ENCODE measurements around the gene ZMAT5. TPM values are rescaled to one million over a fixed set of nuclear protein-coding genes. Genes with fewer than 3 reads are reported as not detected.

ZMAT5 gene
- total and polyA plus RNA-seq, 2 of the 13 experiments (the other 11 are each of a cell fraction or from before 2014, with no cell fraction given): 20.7 to 27.8 TPM

DNA sequence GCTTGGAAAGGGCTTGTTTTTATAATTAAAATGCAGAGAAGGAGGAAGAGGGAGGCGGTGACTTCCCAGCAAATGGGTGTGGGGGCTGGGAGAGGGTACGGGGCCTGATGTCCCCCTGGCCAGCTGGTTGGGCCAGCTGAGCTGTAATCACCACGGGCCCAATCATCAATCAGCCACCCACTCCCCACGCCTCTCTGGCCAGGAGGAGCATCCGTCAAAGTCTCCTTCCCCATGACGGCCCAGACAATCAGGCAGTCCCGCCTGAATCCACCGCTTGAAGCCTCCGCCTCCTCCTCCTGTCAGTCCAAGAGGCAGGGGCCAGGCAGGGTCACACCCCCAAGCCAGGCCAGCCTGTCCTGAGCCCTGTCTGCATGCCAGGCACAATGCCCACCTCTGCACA, 60.3 kb downstream of the ZMAT5 start:
- H3K9me3 ChIP-seq (ENCODE audit: low read length): no peaks in the 10 kb centered on the region
- in situ Hi-C loops (cut with HindIII; ENCODE audit: extremely low pct_ligation_motif_present, low pct_unique_long_range_greater_than_20kb) (loop anchor here (10.0 kb wide), 1 partner anchor 378 kb away; the partner anchor contains the start of gene HORMAD2), intact Hi-C loops (cut with micrococcal nuclease; ENCODE audit: unreplicated experiment) (no loop called here)
- H3K4me2 ChIP-seq (ENCODE audit: low read depth, low read length): no peak overlapping the region
- H4K20me1 ChIP-seq (ENCODE audit: insufficient read depth, low read length): no peaks in the 10 kb centered on the region
- no peak overlapping the region for H2AFZ ChIP-seq (ENCODE audit: low read length)
- no peak overlapping the region for H3K9ac ChIP-seq (ENCODE audit: insufficient read depth, low read depth, low read length)
- no peak for ATAC-seq
- ChIA-PET POLR2A (no interaction called here), CTCF (ENCODE audit: low intra/inter-chr PET ratio, low total read pairs) (no interaction called here)
- FAIRE-seq: no peak
- DNase-seq (ENCODE audit: low spot score): no peak
- 9% methylated on average over 6 of the region's 9 CpGs for WGBS (ENCODE audit: low lambda C conversion rate)
- TF ChIP-seq ZNF687 (CRISPR knock-in tag; IDR thresholded peaks at IDR 0.05) (peak; percentile 17; the same call in 1 of the 2 replicates), NPAS2 (CRISPR knock-in tag; IDR thresholded peaks at IDR 0.05; ENCODE audit: borderline replicate concordance) (no peak)
- no peaks in the 10 kb centered on the region for H3K79me2 ChIP-seq (ENCODE audit: insufficient read depth, low read length)
- no TSS peak for BruUV-seq (replicated peaks)
- no peak overlapping the region for H3K4me3 ChIP-seq (replicated peaks in 1 of 3; ENCODE audit: insufficient read depth in 1 of 3, low read depth in 2 of 3, low read length in 3 of 3)
- H3K27me3 ChIP-seq (ENCODE audit: control insufficient read depth in 1 of 2, insufficient read depth in 2 of 2, low read length in 2 of 2): peaks cover 11 to 59% of the 10 kb centered on the region in 2 experiments
- peaks cover 35% of the 10 kb centered on the region for H3K4me1 ChIP-seq (ENCODE audit: insufficient read depth, low read length)
- H3K36me3 ChIP-seq (replicated peaks in 1 of 2; ENCODE audit: control insufficient read depth in 1 of 2, insufficient read depth in 2 of 2, low read length in 2 of 2): no peaks in the 10 kb centered on the region
- H3K27ac ChIP-seq (ENCODE audit: extremely low read length, insufficient read depth, low read length): no peak overlapping the region

GRCh38 chr22:29705651-29706050, 61.2 kb downstream of the ZMAT5 start:
- Histone ChIP-seq H3K4me2 (ENCODE audit: low read depth, low read length) (no peak overlapping the region), H3K9ac (ENCODE audit: insufficient read depth, low read depth, low read length) (no peak overlapping the region), H3K9me3 (ENCODE audit: low read length) (no peaks in the 10 kb centered on the region), H3K36me3 (replicated peaks in 1 of 2; ENCODE audit: control insufficient read depth in 1 of 2, insufficient read depth in 2 of 2, low read length in 2 of 2) (no peaks in the 10 kb centered on the region), H3K4me1 (ENCODE audit: insufficient read depth, low read length) (peaks cover 43% of the 10 kb centered on the region), H2AFZ (ENCODE audit: low read length) (no peak overlapping the region), H3K27ac (ENCODE audit: extremely low read length, insufficient read depth, low read length) (no peak overlapping the region), H4K20me1 (ENCODE audit: insufficient read depth, low read length) (no peaks in the 10 kb centered on the region), H3K27me3 (ENCODE audit: control insufficient read depth in 1 of 2, insufficient read depth in 2 of 2, low read length in 2 of 2) (peaks cover 10 to 53% of the 10 kb centered on the region in 2 experiments), H3K4me3 (replicated peaks in 1 of 3; ENCODE audit: insufficient read depth in 1 of 3, low read depth in 2 of 3, low read length in 3 of 3) (no peak overlapping the region), H3K79me2 (ENCODE audit: insufficient read depth, low read length) (no peaks in the 10 kb centered on the region)
- ATAC-seq (no peak), FAIRE-seq (no peak), DNase-seq (ENCODE audit: low spot score) (no peak)
- ChIA-PET CTCF (ENCODE audit: low intra/inter-chr PET ratio, low total read pairs) (no interaction called here), POLR2A (no interaction called here)
- no CpG with 5 or more reads among the region's 7 CpGs for whole genome bisulfite sequencing (ENCODE audit: low lambda C conversion rate)
- intact Hi-C loops (cut with micrococcal nuclease; ENCODE audit: unreplicated experiment) (no loop called here), in situ Hi-C loops (cut with HindIII; ENCODE audit: extremely low pct_ligation_motif_present, low pct_unique_long_range_greater_than_20kb) (loop anchor here (10.0 kb wide), 1 partner anchor 379 kb away; the partner anchor contains the start of gene HORMAD2)
- BruUV-seq (replicated peaks): no TSS peak
- TF ChIP-seq RBAK (CRISPR knock-in tag; IDR thresholded peaks at IDR 0.05) (no peak), PHB2 (IDR thresholded peaks at IDR 0.05; ENCODE audit: partially characterized antibody) (no peak), ZNF430 (CRISPR knock-in tag; IDR thresholded peaks at IDR 0.05) (no peak), ZBTB26 (CRISPR knock-in tag; IDR thresholded peaks at IDR 0.05; ENCODE audit: borderline replicate concordance) (no peak), EHMT2 (IDR thresholded peaks at IDR 0.05; ENCODE audit: borderline replicate concordance, low read depth, low read length) (no peak), TRAFD1 (CRISPR knock-in tag; IDR thresholded peaks at IDR 0.05; ENCODE audit: borderline replicate concordance) (no peak), MBD4 (IDR thresholded peaks at IDR 0.05; ENCODE audit: borderline replicate concordance, low read length) (no peak), ZNF510 (CRISPR knock-in tag; IDR thresholded peaks at IDR 0.05; ENCODE audit: low read depth) (no peak)
